GM12878 (cell line): ENCODE data around the gene HES7. TPM values are rescaled to one million over a fixed set of nuclear protein-coding genes. Genes with fewer than 3 reads are reported as not detected.

Experiments
- BCL11A ChIP-seq: IDR thresholded peaks from 2 replicates; pipeline ENCODE4 v1.6.1; 2011; ENCODE audit warnings: low read depth, low read length
- BMI1 ChIP-seq: fragments of 450-650 bp; IDR thresholded peaks from 2 replicates; pipeline ENCODE4 v1.6.1; 2016; ENCODE audit warnings: mild to moderate bottlenecking, moderate library complexity, borderline replicate concordance
- BRCA1 ChIP-seq: IDR thresholded peaks from 2 replicates; pipeline ENCODE4 v1.6.1; 2011; ENCODE audit warnings: low read depth, low read length, improper control_type of control experiment
- CTCF ChIP-seq, 3 experiments: IDR thresholded peaks in 2 of 3; conservative IDR thresholded peaks in 1 of 3; 2 replicates each; pipeline ENCODE4 v1.5.1; 2011; ENCODE audit warnings: low read depth in 3 of 3, low read length in 3 of 3, mild to moderate bottlenecking in 3 of 3, control low read depth in 2 of 3, moderate library complexity in 2 of 3, inconsistent platforms in 1 of 3, mixed read lengths in 1 of 3; ENCODE audit not compliant: control insufficient read depth in 2 of 3, insufficient read depth in 1 of 3; ENCODE audit errors: extremely low read depth in 1 of 3
- EGR1 ChIP-seq, 2 experiments: IDR thresholded peaks; 1 replicate in 1 of 2; 2 replicates in 1 of 2; pipeline ENCODE4 v1.6.1; 2011 to 2012; ENCODE audit warnings: low read depth in 2 of 2, low read length in 2 of 2, borderline replicate concordance in 1 of 2, mild to moderate bottlenecking in 1 of 2, moderate library complexity in 1 of 2
- FOS ChIP-seq: IDR thresholded peaks from 3 replicates; pipeline ENCODE4 v1.6.1; 2011; ENCODE audit warnings: borderline replicate concordance; ENCODE audit not compliant: insufficient read length; ENCODE audit errors: extremely low read depth
- GATAD2B ChIP-seq: fragments of 450-650 bp; conservative IDR thresholded peaks from 2 replicates; pipeline ENCODE4 v1.6.1; 2017; ENCODE audit warnings: low read depth, mild to moderate bottlenecking, moderate library complexity
- IKZF1 ChIP-seq: fragments of 450-650 bp; conservative IDR thresholded peaks from 2 replicates; pipeline ENCODE4 v1.6.1; 2017; ENCODE audit warnings: antibody characterized with exemption, mild to moderate bottlenecking
- MTA2 ChIP-seq: fragments of 450-650 bp; IDR thresholded peaks from 2 replicates; pipeline ENCODE4 v1.6.1; 2016; ENCODE audit warnings: low read depth, mild to moderate bottlenecking, moderate library complexity
- NR2C1 ChIP-seq: fragments of 450-650 bp; IDR thresholded peaks from 2 replicates; pipeline ENCODE4 v1.6.1; 2017; ENCODE audit warnings: antibody characterized with exemption, mild to moderate bottlenecking, moderate library complexity
- NR2F1 ChIP-seq: fragments of 450-650 bp; conservative IDR thresholded peaks from 2 replicates; pipeline ENCODE4 v1.6.1; 2017; ENCODE audit warnings: mild to moderate bottlenecking
- RCOR1 ChIP-seq: conservative IDR thresholded peaks from 2 replicates; pipeline ENCODE4 v1.6.1; 2012; ENCODE audit warnings: low read depth, low read length, improper control_type of control experiment
- SMAD5 ChIP-seq: IDR thresholded peaks from 2 replicates; pipeline ENCODE4 v1.6.1; 2016; ENCODE audit warnings: antibody characterized with exemption, low read depth
- STAT1 ChIP-seq: fragments of 450-650 bp; conservative IDR thresholded peaks from 2 replicates; pipeline ENCODE4 v1.6.1; 2014; ENCODE audit warnings: antibody characterized with exemption, mild to moderate bottlenecking
- TCF12 ChIP-seq: IDR thresholded peaks from 2 replicates; pipeline ENCODE4 v1.6.1; 2011; ENCODE audit warnings: low read depth, mild to moderate bottlenecking, low read length
- WRNIP1 ChIP-seq: IDR thresholded peaks from 2 replicates; pipeline ENCODE4 v1.6.1; 2011; ENCODE audit warnings: low read depth, low read length, improper control_type of control experiment, borderline replicate concordance
- ZBTB11 ChIP-seq: fragments of 450-650 bp; formaldehyde crosslinking; IDR thresholded peaks from 2 replicates; pipeline ENCODE4 v1.5.0; 2022; ENCODE audit warnings: mild to moderate bottlenecking, missing genetic modification characterization
- ZNF384 ChIP-seq: IDR thresholded peaks from 2 replicates; pipeline ENCODE4 v1.6.1; 2012; ENCODE audit warnings: low read depth, mild to moderate bottlenecking, low read length, improper control_type of control experiment, borderline replicate concordance
- ZNF622 ChIP-seq: fragments of 450-650 bp; IDR thresholded peaks from 2 replicates; pipeline ENCODE4 v1.6.1; 2017; ENCODE audit warnings: mild to moderate bottlenecking, inconsistent platforms
- polyA plus RNA-seq, 11 experiments: library from polyadenylated mRNA; depleted of rRNA in 4 of 11; unstranded in 6 of 11; stranded (reverse) in 5 of 11; fragments of >200 nt; fragmentation: Nextera tagmentation in 4 of 11; fragmentation: Illumina TruSeq in 1 of 11; extraction: Ambion mirVana in 4 of 11; extraction: Trizol in 1 of 11; gene quantifications; 1 replicate in 1 of 11; 2 replicates in 10 of 11; pipeline versions ENCODE4 v1.2.1 to v1.2.3, GENCODE V29; 2011 to 2016; ENCODE audit warnings: inconsistent platforms in 2 of 11, missing spikeins in 2 of 11, low read depth in 1 of 11
- total RNA-seq, 4 experiments: library from RNA; depleted of rRNA in 3 of 4; stranded (reverse); fragments of >200 nt in 3 of 4; fragmentation: Illumina TruSeq in 1 of 4; extraction: Trizol in 1 of 4; gene quantifications; 2 replicates each; pipeline versions ENCODE4 v1.2.1 to v1.2.3, GENCODE V29; 2013 to 2021
- TF ChIP-seq, protein P1 (sequence below): fragments of 450-650 bp; IDR thresholded peaks from 2 replicates; pipeline ENCODE4 v1.6.1; 2016; ENCODE audit warnings: mild to moderate bottlenecking, moderate library complexity, borderline replicate concordance

The HES7 gene
- total and polyA plus RNA-seq, 10 of the 15 experiments (the other 5 are each of a cell fraction or from before 2014, with no cell fraction given) = 0.07 to 1.3 (median 0.63) TPM; not detected in 4

DNA sequence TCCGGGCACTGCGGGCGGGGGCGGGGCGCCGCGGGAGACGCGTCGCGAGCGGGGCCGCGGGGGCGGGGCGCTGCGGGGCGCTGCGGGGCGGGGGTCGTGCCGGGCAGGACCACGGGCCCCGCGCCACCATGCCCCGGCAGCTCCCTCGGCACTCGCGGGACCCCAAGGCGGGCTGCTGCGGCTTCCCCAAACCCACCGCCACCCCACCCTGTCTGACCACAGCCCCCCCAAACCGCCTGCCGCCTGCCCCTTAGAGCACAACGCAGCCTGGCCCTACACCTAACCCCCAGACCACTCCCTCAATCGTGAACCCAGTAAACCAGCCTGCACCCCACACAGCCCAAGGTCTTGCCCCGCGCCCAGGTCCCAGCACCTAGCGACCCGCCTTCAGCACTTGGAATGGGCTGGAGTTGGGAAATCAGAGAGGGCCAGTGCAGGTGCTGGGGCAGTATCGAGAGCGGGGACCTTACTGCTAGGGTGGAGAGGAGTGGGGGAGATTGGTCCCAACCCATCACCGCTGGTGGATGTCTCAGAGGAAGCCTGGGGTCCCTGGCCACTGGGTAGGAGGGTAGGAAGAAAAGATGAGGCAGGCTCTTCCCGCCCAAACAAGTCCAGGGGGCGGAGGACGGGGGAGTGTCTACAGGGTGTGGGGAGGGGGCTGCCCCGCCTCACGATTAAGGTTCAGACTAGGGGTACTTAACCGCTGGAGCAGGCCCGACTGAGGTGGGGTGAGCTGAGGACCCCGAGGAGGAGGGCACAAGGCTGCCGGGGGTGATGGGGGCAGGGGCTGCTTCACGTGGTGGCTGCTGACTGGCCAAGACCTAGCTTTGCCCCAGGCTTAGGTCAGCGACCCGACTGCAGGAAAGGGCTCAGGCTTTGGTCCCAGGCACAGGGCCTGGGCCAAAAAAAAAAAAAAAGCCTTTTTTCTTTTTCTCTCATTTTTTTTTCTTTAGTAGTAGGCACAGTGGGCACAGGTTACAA, 39.4 kb upstream of the HES7 start (continued):
- no peak for TF ChIP-seq BRCA1
- TF ChIP-seq BMI1 = no peak
- no peak for TF ChIP-seq ZNF622
- TF ChIP-seq BCL11A = no peak
- TF ChIP-seq NR2C1 = no peak
- TF ChIP-seq, protein P1, sequence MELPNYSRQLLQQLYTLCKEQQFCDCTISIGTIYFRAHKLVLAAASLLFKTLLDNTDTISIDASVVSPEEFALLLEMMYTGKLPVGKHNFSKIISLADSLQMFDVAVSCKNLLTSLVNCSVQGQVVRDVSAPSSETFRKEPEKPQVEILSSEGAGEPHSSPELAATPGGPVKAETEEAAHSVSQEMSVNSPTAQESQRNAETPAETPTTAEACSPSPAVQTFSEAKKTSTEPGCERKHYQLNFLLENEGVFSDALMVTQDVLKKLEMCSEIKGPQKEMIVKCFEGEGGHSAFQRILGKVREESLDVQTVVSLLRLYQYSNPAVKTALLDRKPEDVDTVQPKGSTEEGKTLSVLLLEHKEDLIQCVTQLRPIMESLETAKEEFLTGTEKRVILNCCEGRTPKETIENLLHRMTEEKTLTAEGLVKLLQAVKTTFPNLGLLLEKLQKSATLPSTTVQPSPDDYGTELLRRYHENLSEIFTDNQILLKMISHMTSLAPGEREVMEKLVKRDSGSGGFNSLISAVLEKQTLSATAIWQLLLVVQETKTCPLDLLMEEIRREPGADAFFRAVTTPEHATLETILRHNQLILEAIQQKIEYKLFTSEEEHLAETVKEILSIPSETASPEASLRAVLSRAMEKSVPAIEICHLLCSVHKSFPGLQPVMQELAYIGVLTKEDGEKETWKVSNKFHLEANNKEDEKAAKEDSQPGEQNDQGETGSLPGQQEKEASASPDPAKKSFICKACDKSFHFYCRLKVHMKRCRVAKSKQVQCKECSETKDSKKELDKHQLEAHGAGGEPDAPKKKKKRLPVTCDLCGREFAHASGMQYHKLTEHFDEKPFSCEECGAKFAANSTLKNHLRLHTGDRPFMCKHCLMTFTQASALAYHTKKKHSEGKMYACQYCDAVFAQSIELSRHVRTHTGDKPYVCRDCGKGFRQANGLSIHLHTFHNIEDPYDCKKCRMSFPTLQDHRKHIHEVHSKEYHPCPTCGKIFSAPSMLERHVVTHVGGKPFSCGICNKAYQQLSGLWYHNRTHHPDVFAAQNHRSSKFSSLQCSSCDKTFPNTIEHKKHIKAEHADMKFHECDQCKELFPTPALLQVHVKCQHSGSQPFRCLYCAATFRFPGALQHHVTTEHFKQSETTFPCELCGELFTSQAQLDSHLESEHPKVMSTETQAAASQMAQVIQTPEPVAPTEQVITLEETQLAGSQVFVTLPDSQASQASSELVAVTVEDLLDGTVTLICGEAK = peak; percentile 61
- no peak for TF ChIP-seq NR2F1
- no peak for TF ChIP-seq STAT1
- TF ChIP-seq MTA2 = no peak
- TF ChIP-seq GATAD2B = no peak
- no peak for TF ChIP-seq ZBTB11
- TF ChIP-seq IKZF1 = no peak
- no peak for TF ChIP-seq CTCF (IDR thresholded peaks at IDR 0.05 in 2 of 3, conservative IDR thresholded peaks at IDR 0.05 in 1 of 3; ENCODE audit: control insufficient read depth in 2 of 3, extremely low read depth in 1 of 3, insufficient read depth in 1 of 3, low read depth in 3 of 3, low read length in 3 of 3)
- TF ChIP-seq RCOR1 = no peak
- no peak for TF ChIP-seq SMAD5
- peak in 1 of 2 experiments; percentile 74; a peak in 1 of 3 replicates for TF ChIP-seq EGR1 (IDR thresholded peaks at IDR 0.05; ENCODE audit: borderline replicate concordance in 1 of 2, low read depth in 2 of 2, low read length in 2 of 2)
- TF ChIP-seq FOS = no peak
- TF ChIP-seq ZNF384 = no peak
- TF ChIP-seq WRNIP1 = no peak
- TF ChIP-seq TCF12 = no peak
